Transverse colon (tissue), 3 donors: ENCODE data around the gene PIEZO2.

Experiments
- EP300 ChIP-seq: sonication (generic); formaldehyde crosslinking; IDR thresholded peaks from one replicate; pipeline ENCODE4 v1.6.1; 2017; ENCODE audit warnings: antibody characterized with exemption, low read depth
- POLR2A ChIP-seq: fragments of 450-650 bp; IDR thresholded peaks from one replicate; pipeline ENCODE4 v1.6.1; 2016; ENCODE audit warnings: antibody characterized with exemption, mild to moderate bottlenecking, moderate library complexity
- TF ChIP-seq, protein P1 (sequence below), 5 experiments: fragments of 200-600 bp in 3 of 5; fragments of 450-650 bp in 2 of 5; sonication (generic) in 3 of 5; IDR thresholded peaks; 1 replicate in 2 of 5; 2 replicates in 3 of 5; pipeline ENCODE4 v1.5.1; 2016 to 2017; ENCODE audit warnings: antibody characterized with exemption in 5 of 5, inconsistent platforms in 3 of 5, mild to moderate bottlenecking in 2 of 5, moderate library complexity in 1 of 5

DNA sequence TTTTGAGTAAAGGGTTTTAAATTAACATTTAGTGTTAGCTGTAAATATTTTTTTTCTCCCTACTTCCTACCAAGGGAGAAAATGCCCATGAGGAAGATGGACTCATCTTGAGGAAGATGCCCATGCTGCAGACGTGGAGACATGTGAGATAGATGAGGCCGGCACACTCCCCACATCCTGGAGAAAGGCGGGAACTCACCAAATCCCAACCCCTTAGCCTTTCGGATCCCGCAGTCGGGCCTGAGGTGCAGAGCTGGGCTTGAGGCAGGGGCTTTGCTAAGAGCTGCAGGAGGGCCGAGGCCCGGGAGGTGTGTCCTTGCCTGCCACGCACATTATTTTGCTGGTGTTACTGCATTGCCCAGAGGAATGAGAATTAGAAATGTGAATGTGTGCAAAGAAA lies 485.6 kb downstream of the PIEZO2 start:
- TF ChIP-seq, protein P1, sequence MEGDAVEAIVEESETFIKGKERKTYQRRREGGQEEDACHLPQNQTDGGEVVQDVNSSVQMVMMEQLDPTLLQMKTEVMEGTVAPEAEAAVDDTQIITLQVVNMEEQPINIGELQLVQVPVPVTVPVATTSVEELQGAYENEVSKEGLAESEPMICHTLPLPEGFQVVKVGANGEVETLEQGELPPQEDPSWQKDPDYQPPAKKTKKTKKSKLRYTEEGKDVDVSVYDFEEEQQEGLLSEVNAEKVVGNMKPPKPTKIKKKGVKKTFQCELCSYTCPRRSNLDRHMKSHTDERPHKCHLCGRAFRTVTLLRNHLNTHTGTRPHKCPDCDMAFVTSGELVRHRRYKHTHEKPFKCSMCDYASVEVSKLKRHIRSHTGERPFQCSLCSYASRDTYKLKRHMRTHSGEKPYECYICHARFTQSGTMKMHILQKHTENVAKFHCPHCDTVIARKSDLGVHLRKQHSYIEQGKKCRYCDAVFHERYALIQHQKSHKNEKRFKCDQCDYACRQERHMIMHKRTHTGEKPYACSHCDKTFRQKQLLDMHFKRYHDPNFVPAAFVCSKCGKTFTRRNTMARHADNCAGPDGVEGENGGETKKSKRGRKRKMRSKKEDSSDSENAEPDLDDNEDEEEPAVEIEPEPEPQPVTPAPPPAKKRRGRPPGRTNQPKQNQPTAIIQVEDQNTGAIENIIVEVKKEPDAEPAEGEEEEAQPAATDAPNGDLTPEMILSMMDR (IDR thresholded peaks at IDR 0.05): no peak
- TF ChIP-seq POLR2A (no peak), EP300 (no peak)
